Mucosa of descending colon (tissue), 3 donors: ENCODE results near the gene ITGA4. TPM values are rescaled to one million over a fixed set of nuclear protein-coding genes. Genes with fewer than 3 reads are reported as not detected.
"Not testable (repeated sequence)": the region's sequence is repeated elsewhere in the genome, so short reads cannot be mapped to it uniquely, and the experiment has no call there.

Experiments
- ATAC-seq: fragments of 200-7000 bp; cut with Tn5 transposase; one replicate; pipeline ENCODE4 v1.9.1; 2020; ENCODE audit warnings: mild to moderate bottlenecking, moderate library complexity
- DNase-seq, 3 donors: peaks; one replicate each; pipeline ENCODE4 v3.0.0-alpha.2; 2020
- H3K36me3 ChIP-seq: fragments of 200-600 bp; one replicate; pipeline ENCODE4 v1.8.0; 2021; ENCODE audit warnings: low read depth, mild to moderate bottlenecking
- H3K4me1 ChIP-seq: fragments of 200-600 bp; one replicate; pipeline ENCODE4 v1.8.0; 2021; ENCODE audit warnings: low read depth, mild to moderate bottlenecking
- H3K4me3 ChIP-seq: fragments of 200-600 bp; one replicate; pipeline ENCODE4 v1.8.0; 2021; ENCODE audit warnings: mild to moderate bottlenecking
- H3K9me3 ChIP-seq: fragments of 200-600 bp; one replicate; pipeline ENCODE4 v1.8.0; 2021; ENCODE audit warnings: mild to moderate bottlenecking
- CTCF ChIP-seq: fragments of 200-600 bp; IDR thresholded peaks from one replicate; pipeline ENCODE4 v1.8.0; 2022; ENCODE audit warnings: antibody characterized with exemption, mild to moderate bottlenecking
- intact Hi-C, 2 donors: fragments of 100-400 bp; cut with DNase I in 1 of 2; cut with micrococcal nuclease in 1 of 2; formaldehyde crosslinking; loops; one replicate each; pipeline versions ENCODE4 v1.11.0 to v1.11.1; 2022; cut with DNase I, micrococcal nuclease
- total RNA-seq, 3 donors: library from RNA; stranded (reverse); fragmentation: NEBNext Ultra II Directional in 2 of 3; extraction: Animal tissue kit (Norgen Biotek cat#: 25700) in 2 of 3; gene quantifications; one replicate each; pipeline versions ENCODE4 v1.2.1 to v1.2.4, GENCODE V29; 2021 to 2023
- donor health status: DM: no; HTN: no; CAD: no; lungs with moderate emphysema.
- donor health status: DM: no; HTN: no; CAD: no.
- donor health status: DM: no; HTN: yes; CAD: no.

ITGA4 gene
- total RNA-seq, 3 donors from 2014 or later: 6.8 to 13.4 (median 11.6) TPM

- no peak overlapping the region for H3K4me3 ChIP-seq
- TF ChIP-seq CTCF: no peak
- no peak for DNase-seq
- intact Hi-C loops: no loop called here
- no peak for ATAC-seq
- no peaks in the 10 kb centered on the region for H3K9me3 ChIP-seq
- H3K36me3 ChIP-seq: no peaks in the 10 kb centered on the region
- H3K4me1 ChIP-seq: peaks cover 4% of the 10 kb centered on the region
These were observed 10.2 kb upstream of the ITGA4 start for GRCh38 chr2:181446985-181447384.

- H3K4me3 ChIP-seq, ATAC-seq, H3K4me1 ChIP-seq, intact Hi-C loops, H3K9me3 ChIP-seq, DNase-seq, H3K36me3 ChIP-seq: not testable (repeated sequence)
These were observed 7.9 kb upstream of the ITGA4 start for GRCh38 chr2:181449278-181449677.

- no peak for DNase-seq
These were observed 2.3 kb upstream of the ITGA4 start for GRCh38 chr2:181454686-181455450.

DNA sequence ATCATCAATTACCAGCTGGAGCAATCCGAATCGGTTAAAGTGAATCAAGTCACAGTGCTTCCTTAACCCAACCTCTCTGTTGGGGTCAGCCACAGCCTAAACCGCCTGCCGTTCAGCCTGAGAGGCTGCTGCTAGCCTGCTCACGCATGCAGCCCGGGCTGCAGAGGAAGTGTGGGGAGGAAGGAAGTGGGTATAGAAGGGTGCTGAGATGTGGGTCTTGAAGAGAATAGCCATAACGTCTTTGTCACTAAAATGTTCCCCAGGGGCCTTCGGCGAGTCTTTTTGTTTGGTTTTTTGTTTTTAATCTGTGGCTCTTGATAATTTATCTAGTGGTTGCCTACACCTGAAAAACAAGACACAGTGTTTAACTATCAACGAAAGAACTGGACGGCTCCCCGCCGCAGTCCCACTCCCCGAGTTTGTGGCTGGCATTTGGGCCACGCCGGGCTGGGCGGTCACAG lies 496 bp upstream of the ITGA4 start:
- Histone ChIP-seq H3K9me3 (no peaks in the 10 kb centered on the region), H3K4me3 (peak overlapping the region; percentile 24), H3K4me1 (peaks cover 15% of the 10 kb centered on the region), H3K36me3 (no peaks in the 10 kb centered on the region)
- ATAC-seq (peak; percentile 77), DNase-seq (peak; percentile 49 to 90 (median 72))
- intact Hi-C loops: no loop called here
- no peak for TF ChIP-seq CTCF

More at GRCh38 chr2:181454686-181455450, 2.3 kb upstream of the ITGA4 start:
- Histone ChIP-seq H3K36me3 (no peaks in the 10 kb centered on the region), H3K4me3 (no peak overlapping the region), H3K4me1 (peaks cover 15% of the 10 kb centered on the region), H3K9me3 (no peaks in the 10 kb centered on the region)
- ATAC-seq: no peak
- TF ChIP-seq CTCF: no peak
- intact Hi-C loops: no loop called here

DNA sequence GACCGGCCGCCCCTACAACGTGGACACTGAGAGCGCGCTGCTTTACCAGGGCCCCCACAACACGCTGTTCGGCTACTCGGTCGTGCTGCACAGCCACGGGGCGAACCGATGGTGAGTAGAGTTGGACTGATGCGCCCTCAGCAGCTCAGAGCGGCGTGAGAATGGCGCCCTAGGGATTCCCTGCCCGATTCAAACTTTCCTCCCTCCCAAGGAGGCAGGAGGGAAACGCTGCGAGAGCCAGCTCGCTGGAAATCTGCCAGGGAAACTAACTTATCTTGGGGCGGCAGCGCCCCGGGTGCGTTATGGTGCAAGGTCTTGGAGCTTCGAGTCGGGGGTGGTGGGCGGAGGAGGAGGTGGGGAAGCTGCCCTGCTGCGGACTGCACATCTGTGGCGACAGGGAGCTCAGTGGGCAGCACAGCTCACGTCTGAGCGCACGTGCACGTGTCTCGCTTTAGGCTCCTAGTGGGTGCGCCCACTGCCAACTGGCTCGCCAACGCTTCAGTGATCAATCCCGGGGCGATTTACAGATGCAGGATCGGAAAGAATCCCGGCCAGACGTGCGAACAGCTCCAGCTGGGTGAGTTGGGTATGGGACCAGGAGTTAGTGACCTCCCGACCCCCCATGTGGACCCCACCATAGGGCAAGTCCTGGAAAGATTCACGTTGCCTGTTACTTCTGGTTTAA lies 697 bp downstream of the ITGA4 start:
- H3K36me3 ChIP-seq: no peaks in the 10 kb centered on the region
- no peak for TF ChIP-seq CTCF
- no peaks in the 10 kb centered on the region for H3K9me3 ChIP-seq
- ATAC-seq: peak; percentile 48
- peaks cover 15% of the 10 kb centered on the region for H3K4me1 ChIP-seq
- peak; percentile 35 to 79 (median 58) for DNase-seq
- peak overlapping the region; percentile 24 for H3K4me3 ChIP-seq
- intact Hi-C loops: no loop called here

DNA sequence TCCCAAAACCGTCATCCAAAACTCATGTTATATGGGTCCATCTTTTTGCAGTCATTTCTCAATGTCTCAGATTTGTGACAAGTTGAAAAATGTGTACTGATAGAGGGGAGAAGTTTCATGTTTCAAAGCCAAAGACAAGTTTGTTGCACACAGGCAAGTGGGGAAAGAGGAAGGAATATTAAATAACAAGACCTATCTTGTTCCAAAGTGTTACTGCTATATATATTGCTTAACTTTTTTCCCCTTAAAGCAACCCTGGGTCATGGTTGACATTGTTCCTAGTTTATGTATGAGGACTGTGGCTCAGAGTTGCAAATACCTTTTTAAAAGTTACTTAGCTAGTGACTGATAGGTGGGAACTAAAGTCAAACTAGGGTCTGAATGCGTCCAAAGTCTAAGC lies 1.7 kb downstream of the ITGA4 start:
- Histone ChIP-seq H3K9me3 (no peaks in the 10 kb centered on the region), H3K4me3 (no peak overlapping the region), H3K36me3 (no peaks in the 10 kb centered on the region), H3K4me1 (peaks cover 15% of the 10 kb centered on the region)
- intact Hi-C loops: no loop called here
- no peak for TF ChIP-seq CTCF
- DNase-seq (no peak), ATAC-seq (no peak)
